ENCODE data around the gene KLK12.

The KLK12 gene

DNA sequence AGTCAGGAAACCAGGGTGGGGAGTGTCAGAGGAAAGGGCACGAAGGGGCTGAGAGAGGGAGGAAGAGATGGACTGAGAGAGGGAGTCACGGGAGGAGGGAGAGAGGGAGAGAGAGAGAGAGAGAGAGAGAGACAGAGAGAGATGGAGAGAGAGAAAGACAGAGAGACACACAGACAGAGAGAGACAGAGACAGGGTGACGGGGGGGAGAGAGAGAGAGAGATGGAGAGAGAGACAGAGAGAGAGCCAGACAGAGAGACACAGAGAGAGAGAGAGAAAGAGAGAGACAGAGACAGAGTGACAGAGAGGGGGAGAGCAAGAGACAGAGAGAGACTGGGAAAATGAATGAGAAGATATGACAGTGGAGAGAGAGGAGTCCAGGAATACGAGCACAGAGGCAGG is 48.4 kb upstream of the KLK12 start:
- Histone ChIP-seq H3F3A (ENCODE audit: insufficient read depth, low read length) (no peaks in the 10 kb centered on the region), H3K9me3 (replicated peaks; ENCODE audit: insufficient read depth, low read length) (no peaks in the 10 kb centered on the region), H3K9me2 (replicated peaks; ENCODE audit: insufficient read depth, low read length) (no peaks in the 10 kb centered on the region), H4K20me1 (ENCODE audit: insufficient read depth, low read length) (no peaks in the 10 kb centered on the region), H3K4me1 (ENCODE audit: low read length) (no peaks in the 10 kb centered on the region), H3K27ac (ENCODE audit: low read length) (no peak overlapping the region), H3K36me3 (replicated peaks; ENCODE audit: insufficient read depth, low read length) (no peaks in the 10 kb centered on the region), H3K4me2 (ENCODE audit: low read depth, low read length) (no peak overlapping the region), H3K9ac (ENCODE audit: low read length) (no peak overlapping the region), H2AFZ (ENCODE audit: low read length) (no peak overlapping the region), H3K79me2 (ENCODE audit: low read length) (no peaks in the 10 kb centered on the region), H3K27me3 (replicated peaks; ENCODE audit: insufficient read depth, low read length) (peaks cover 21% of the 10 kb centered on the region), H3K4me3 (ENCODE audit: low read length) (no peak overlapping the region)
- no peak for DNase-seq
- TF ChIP-seq EZH2 (optimal IDR thresholded peaks at IDR 0.05; ENCODE audit: low read depth, low read length) (no peak), EZH2phosphoT487 (IDR thresholded peaks at IDR 0.05; ENCODE audit: low read length) (no peak)
- TF ChIP-seq, protein P1, sequence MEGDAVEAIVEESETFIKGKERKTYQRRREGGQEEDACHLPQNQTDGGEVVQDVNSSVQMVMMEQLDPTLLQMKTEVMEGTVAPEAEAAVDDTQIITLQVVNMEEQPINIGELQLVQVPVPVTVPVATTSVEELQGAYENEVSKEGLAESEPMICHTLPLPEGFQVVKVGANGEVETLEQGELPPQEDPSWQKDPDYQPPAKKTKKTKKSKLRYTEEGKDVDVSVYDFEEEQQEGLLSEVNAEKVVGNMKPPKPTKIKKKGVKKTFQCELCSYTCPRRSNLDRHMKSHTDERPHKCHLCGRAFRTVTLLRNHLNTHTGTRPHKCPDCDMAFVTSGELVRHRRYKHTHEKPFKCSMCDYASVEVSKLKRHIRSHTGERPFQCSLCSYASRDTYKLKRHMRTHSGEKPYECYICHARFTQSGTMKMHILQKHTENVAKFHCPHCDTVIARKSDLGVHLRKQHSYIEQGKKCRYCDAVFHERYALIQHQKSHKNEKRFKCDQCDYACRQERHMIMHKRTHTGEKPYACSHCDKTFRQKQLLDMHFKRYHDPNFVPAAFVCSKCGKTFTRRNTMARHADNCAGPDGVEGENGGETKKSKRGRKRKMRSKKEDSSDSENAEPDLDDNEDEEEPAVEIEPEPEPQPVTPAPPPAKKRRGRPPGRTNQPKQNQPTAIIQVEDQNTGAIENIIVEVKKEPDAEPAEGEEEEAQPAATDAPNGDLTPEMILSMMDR (IDR thresholded peaks at IDR 0.05; ENCODE audit: low read length), result no peak

DNA sequence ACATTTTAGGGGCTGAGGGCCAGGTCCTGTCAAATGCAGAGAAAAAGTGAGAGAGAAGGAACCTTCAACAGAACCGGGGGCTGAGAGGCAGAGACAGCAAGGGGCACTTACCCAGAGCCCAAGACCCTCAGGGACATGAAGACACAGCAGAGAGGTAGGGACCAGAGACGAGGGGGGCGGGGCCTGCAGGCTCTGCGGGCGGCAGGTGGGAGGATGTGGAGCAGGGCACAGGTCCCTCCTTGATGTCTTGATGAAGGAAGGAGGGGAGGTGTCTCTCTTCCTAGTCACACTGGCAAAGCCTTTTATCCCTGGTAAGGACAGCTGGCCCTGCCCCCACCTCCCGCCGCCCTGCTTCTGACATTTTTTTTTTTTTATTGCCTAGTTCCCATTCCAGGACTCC is 47.8 kb upstream of the KLK12 start, which contains the start of gene KLK14:
TSS of gene KLK14 (minus strand) at position 277 of the 400 bp plus-strand sequence. CDS start at position 4, 273 bp downstream.
- Histone ChIP-seq H3K27ac (ENCODE audit: low read length) (no peak within 1 kb of the TSS), H3K4me3 (ENCODE audit: low read length) (no peak within 1 kb of the TSS), H3K9ac (ENCODE audit: low read length) (no peak within 1 kb of the TSS), H3K4me1 (ENCODE audit: low read length) (no peaks in the 10 kb centered on the region), H3K79me2 (ENCODE audit: low read length) (no peaks in the 10 kb centered on the region), H3K9me3 (replicated peaks; ENCODE audit: insufficient read depth, low read length) (no peaks in the 10 kb centered on the region), H3K4me2 (ENCODE audit: low read depth, low read length) (no peak within 1 kb of the TSS), H4K20me1 (ENCODE audit: insufficient read depth, low read length) (no peaks in the 10 kb centered on the region), H3K27me3 (replicated peaks; ENCODE audit: insufficient read depth, low read length) (peaks cover 21% of the 10 kb centered on the region), H3K9me2 (replicated peaks; ENCODE audit: insufficient read depth, low read length) (no peaks in the 10 kb centered on the region), H3K36me3 (replicated peaks; ENCODE audit: insufficient read depth, low read length) (no peaks in the 10 kb centered on the region), H2AFZ (ENCODE audit: low read length) (no peak within 1 kb of the TSS), H3F3A (ENCODE audit: insufficient read depth, low read length) (no peaks in the 10 kb centered on the region)
- TF ChIP-seq, protein P1 (IDR thresholded peaks at IDR 0.05; ENCODE audit: low read length), result no peak
- TF ChIP-seq EZH2phosphoT487 (IDR thresholded peaks at IDR 0.05; ENCODE audit: low read length) (no peak), EZH2 (optimal IDR thresholded peaks at IDR 0.05; ENCODE audit: low read depth, low read length) (no peak)
- no peak for DNase-seq

DNA sequence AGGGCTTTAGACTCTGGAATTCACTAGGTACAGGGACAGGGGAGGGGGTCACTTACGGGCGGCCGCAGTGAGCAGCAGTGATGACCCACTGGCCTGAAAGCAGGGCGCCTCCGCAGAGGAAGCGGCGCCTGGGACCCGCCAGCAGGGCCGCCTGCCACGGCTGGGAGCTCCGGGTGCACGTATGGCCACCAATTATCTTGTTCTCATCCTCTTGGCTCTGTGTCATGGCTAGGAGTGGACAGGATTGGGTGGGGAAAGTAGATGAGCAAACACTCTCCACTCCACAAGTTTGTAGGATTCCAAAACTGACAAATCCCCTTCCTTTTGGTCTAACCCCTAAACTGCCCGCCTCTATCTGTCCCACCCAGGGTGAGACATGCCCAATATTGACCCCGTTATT is 46.7 kb upstream of the KLK12 start:
- Histone ChIP-seq H3K9ac (ENCODE audit: low read length) (no peak overlapping the region), H3K4me1 (ENCODE audit: low read length) (no peaks in the 10 kb centered on the region), H3K79me2 (ENCODE audit: low read length) (no peaks in the 10 kb centered on the region), H3K4me2 (ENCODE audit: low read depth, low read length) (no peak overlapping the region), H2AFZ (ENCODE audit: low read length) (no peak overlapping the region), H3K27ac (ENCODE audit: low read length) (no peak overlapping the region), H3K4me3 (ENCODE audit: low read length) (no peak overlapping the region), H3K9me3 (replicated peaks; ENCODE audit: insufficient read depth, low read length) (no peaks in the 10 kb centered on the region), H3K27me3 (replicated peaks; ENCODE audit: insufficient read depth, low read length) (peaks cover 21% of the 10 kb centered on the region), H3K36me3 (replicated peaks; ENCODE audit: insufficient read depth, low read length) (no peaks in the 10 kb centered on the region), H3K9me2 (replicated peaks; ENCODE audit: insufficient read depth, low read length) (no peaks in the 10 kb centered on the region), H3F3A (ENCODE audit: insufficient read depth, low read length) (no peaks in the 10 kb centered on the region), H4K20me1 (ENCODE audit: insufficient read depth, low read length) (no peaks in the 10 kb centered on the region)
- no peak for TF ChIP-seq EZH2phosphoT487 (IDR thresholded peaks at IDR 0.05; ENCODE audit: low read length)
- TF ChIP-seq EZH2 (optimal IDR thresholded peaks at IDR 0.05; ENCODE audit: low read depth, low read length), result no peak
- DNase-seq, result no peak

DNA sequence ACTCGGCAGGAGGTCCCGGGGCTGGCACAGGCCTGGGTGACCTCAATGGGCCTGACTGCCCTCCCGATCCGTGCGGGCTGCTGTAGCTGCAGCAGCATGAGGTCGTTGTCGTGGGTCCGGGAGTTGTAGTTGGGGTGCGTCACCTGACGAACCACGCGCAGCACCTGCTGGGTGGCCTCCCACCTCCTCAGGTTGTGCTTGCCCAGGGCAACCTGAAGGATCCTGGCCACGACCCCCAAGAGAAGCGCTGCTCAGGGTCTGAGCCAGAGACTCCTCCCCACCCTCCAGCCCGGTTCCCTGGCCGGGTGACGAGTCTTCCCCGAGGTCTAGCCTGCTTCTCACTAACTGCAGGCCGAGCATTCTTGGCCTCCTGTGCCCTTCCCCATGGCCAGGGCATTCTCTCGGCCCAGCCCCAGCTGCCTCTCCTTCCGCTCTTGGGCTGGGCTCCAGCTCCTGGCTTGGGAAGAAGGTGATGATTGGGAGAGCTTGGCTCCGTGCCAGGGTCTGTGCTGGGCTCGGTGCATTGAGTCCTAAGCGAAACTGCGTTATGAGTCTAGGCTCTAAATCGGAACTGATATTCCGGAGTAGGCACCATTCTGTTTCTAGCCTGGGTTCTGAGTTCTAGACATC is 44.8 kb upstream of the KLK12 start:
- peaks cover 31% of the 10 kb centered on the region for H3K27me3 ChIP-seq (replicated peaks; ENCODE audit: insufficient read depth, low read length)
- DNase-seq, result no peak
- TF ChIP-seq, protein P1 (IDR thresholded peaks at IDR 0.05; ENCODE audit: low read length), result no peak
- no peak for TF ChIP-seq EZH2phosphoT487 (IDR thresholded peaks at IDR 0.05; ENCODE audit: low read length)
- no peak for TF ChIP-seq EZH2 (optimal IDR thresholded peaks at IDR 0.05; ENCODE audit: low read depth, low read length)

More for the DNA sequence above, 44.8 kb upstream of the KLK12 start:
- Histone ChIP-seq H3K4me2 (ENCODE audit: low read depth, low read length) (no peak overlapping the region), H3K36me3 (replicated peaks; ENCODE audit: insufficient read depth, low read length) (no peaks in the 10 kb centered on the region), H3K27ac (ENCODE audit: low read length) (no peak overlapping the region), H3K4me3 (ENCODE audit: low read length) (no peak overlapping the region), H3K9ac (ENCODE audit: low read length) (no peak overlapping the region), H4K20me1 (ENCODE audit: insufficient read depth, low read length) (no peaks in the 10 kb centered on the region), H3K79me2 (ENCODE audit: low read length) (no peaks in the 10 kb centered on the region), H3F3A (ENCODE audit: insufficient read depth, low read length) (no peaks in the 10 kb centered on the region), H3K9me3 (replicated peaks; ENCODE audit: insufficient read depth, low read length) (no peaks in the 10 kb centered on the region), H3K4me1 (ENCODE audit: low read length) (no peaks in the 10 kb centered on the region), H3K9me2 (replicated peaks; ENCODE audit: insufficient read depth, low read length) (no peaks in the 10 kb centered on the region), H2AFZ (ENCODE audit: low read length) (no peak overlapping the region)
